H1 (cell line): ENCODE data around the gene MED31. TPM values are rescaled to one million over a fixed set of nuclear protein-coding genes. Genes with fewer than 3 reads are reported as not detected.

Experiments used
- CHD7 ChIP-seq: fragments of 300-600 bp; sonication (generic); IDR thresholded peaks from 2 replicates; pipeline ENCODE4 v1.7.1; 2012; ENCODE audit warnings: low read length, moderate library complexity, mild to moderate bottlenecking, inconsistent platforms; ENCODE audit not compliant: insufficient replicate concordance
- SIRT6 ChIP-seq: IDR thresholded peaks from one replicate; pipeline ENCODE4 v1.7.1; 2012; ENCODE audit warnings: low read length, inconsistent platforms
- polyA plus RNA-seq, 7 experiments: library from polyadenylated mRNA; depleted of rRNA in 3 of 7; stranded (reverse) in 5 of 7; unstranded in 2 of 7; fragments of >200 nt in 5 of 7; fragments of 200-250 nt in 2 of 7; gene quantifications; 1 replicate in 5 of 7; 2 replicates in 1 of 7; 4 replicates in 1 of 7; pipeline versions ENCODE4 v1.2.1 to v1.2.3, GENCODE V29; 2011 to 2013; ENCODE audit warnings: missing spikeins in 2 of 7, mixed read lengths in 2 of 7
- total RNA-seq: library from RNA; stranded (reverse); fragmentation: NEBNext Ultra II Directional; extraction: Animal tissue kit (Norgen Biotek cat#: 25700); gene quantifications from 2 replicates; pipeline ENCODE4 v1.2.1, GENCODE V29; 2021

MED31 gene
- total and polyA plus RNA-seq, 2 of the 8 experiments (the other 6 are each of a cell fraction or from before 2014, with no cell fraction given): 4.6 to 12.3 TPM

DNA sequence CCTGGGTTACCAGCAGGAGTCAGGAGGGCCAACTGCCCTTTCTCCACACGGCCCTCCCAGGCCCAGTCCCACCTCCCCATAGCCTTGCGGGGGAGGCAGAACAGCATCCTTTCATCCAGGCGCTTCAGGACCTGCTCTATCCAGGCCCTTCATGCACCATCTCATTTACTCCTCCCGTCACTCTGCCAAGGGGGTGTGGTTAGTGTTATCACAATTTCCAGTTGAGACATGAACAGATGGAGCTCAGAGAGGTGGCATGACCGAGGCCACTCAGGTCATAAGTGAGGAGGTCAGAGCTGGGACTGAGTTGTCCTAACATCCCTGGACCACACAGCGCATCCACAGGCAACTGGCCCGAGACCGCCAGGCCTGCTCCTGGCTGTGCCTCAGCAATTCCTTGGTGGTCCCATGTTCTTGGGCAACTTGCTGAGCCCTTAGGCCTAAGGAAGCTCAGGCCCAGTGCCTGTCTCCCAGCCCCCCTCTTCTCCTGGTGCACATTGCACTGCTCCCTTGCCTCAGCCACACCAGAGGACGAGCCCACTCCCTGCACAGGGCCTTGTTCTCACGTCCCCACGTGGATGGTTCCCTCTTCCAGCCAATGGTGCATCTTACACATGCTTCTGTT, 23.9 kb upstream of the MED31 start (continued):
- TF ChIP-seq CHD7 (no peak), SIRT6 (no peak)
- TF ChIP-seq, all 59 proteins: peak for 0
